Measurements from ENCODE around the gene KCNT2.

The KCNT2 gene

DNA sequence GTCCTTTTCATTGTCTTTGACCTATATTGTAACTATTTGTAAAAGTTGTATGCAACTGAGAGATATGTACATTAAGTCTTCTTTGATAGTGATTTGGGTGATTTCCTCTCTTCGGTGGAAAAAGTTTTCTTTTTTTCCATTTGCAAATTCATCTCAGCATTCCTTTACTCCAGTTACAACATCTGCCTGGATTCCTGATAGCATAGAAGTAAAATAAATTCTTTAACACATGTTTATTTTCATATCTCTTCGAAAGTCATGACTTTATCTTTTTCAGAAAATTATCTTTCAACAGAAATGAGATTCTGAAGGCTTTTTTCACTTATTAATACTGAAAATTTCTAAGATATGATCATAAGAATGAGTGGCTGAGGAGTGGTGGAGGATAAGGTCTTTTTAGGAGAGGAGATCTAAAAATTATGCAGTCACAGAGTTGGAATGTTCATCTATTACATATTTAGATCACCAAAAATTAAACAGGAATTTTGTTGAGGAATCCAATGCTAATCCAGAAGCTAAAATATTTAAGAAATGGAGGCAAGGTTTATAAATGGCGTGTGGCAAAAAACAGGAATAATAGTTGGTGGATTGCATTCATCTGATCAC lies 400.5 kb downstream of the KCNT2 start:
- Histone ChIP-seq H3K9me3 (ENCODE audit: control insufficient read depth, insufficient read depth, low read length) (no peaks in the 10 kb centered on the region), H3K36me3 (ENCODE audit: control insufficient read depth, low read length) (no peaks in the 10 kb centered on the region), H3K79me2 (ENCODE audit: control insufficient read depth, low read length) (no peaks in the 10 kb centered on the region), H3K4me3 (ENCODE audit: low read length) (no peak overlapping the region), H3K4me2 (ENCODE audit: low read length) (no peak overlapping the region), H3K9me2 (replicated peaks; ENCODE audit: control insufficient read depth, low read length) (no peaks in the 10 kb centered on the region), H4K20me1 (ENCODE audit: control insufficient read depth, insufficient read depth, low read depth, low read length) (no peaks in the 10 kb centered on the region), H3K4me1 (ENCODE audit: control insufficient read depth, low read length) (peaks cover 5% of the 10 kb centered on the region; the same call in 1 of the 2 replicates), H3K27ac (ENCODE audit: low read depth, low read length) (no peak overlapping the region), H3K27me3 (ENCODE audit: control insufficient read depth, low read length) (no peaks in the 10 kb centered on the region), H3F3A (ENCODE audit: control insufficient read depth, insufficient read depth) (no peaks in the 10 kb centered on the region)
- TF ChIP-seq, protein P1, sequence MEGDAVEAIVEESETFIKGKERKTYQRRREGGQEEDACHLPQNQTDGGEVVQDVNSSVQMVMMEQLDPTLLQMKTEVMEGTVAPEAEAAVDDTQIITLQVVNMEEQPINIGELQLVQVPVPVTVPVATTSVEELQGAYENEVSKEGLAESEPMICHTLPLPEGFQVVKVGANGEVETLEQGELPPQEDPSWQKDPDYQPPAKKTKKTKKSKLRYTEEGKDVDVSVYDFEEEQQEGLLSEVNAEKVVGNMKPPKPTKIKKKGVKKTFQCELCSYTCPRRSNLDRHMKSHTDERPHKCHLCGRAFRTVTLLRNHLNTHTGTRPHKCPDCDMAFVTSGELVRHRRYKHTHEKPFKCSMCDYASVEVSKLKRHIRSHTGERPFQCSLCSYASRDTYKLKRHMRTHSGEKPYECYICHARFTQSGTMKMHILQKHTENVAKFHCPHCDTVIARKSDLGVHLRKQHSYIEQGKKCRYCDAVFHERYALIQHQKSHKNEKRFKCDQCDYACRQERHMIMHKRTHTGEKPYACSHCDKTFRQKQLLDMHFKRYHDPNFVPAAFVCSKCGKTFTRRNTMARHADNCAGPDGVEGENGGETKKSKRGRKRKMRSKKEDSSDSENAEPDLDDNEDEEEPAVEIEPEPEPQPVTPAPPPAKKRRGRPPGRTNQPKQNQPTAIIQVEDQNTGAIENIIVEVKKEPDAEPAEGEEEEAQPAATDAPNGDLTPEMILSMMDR (IDR thresholded peaks at IDR 0.05; ENCODE audit: low read depth, low read length, poor library complexity, severe bottlenecking): no peak
- TF ChIP-seq EZH2phosphoT487 (IDR thresholded peaks at IDR 0.05; ENCODE audit: borderline replicate concordance, low read length): no peak

DNA sequence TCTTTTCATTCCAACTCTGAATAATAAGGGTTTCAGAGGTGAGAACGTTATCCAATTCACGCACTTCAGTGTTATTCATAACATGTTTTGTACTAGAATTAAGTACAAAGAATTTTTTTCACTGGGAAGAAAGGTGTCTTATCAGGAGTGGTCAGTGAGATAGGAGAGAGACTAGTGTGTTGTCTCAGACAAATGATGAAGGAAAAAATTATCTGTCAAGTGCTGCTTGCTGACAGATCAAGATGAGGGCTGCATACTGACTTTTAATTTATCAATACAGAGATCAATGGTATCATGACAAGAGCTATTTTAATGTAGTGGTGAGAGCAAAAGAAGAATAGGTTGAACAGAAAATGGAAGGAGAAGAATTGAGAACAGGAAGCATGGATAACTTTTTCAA lies 402.4 kb downstream of the KCNT2 start:
- TF ChIP-seq EZH2phosphoT487 (IDR thresholded peaks at IDR 0.05; ENCODE audit: borderline replicate concordance, low read length): no peak
- TF ChIP-seq, protein P1 (IDR thresholded peaks at IDR 0.05; ENCODE audit: low read depth, low read length, poor library complexity, severe bottlenecking): no peak

DNA sequence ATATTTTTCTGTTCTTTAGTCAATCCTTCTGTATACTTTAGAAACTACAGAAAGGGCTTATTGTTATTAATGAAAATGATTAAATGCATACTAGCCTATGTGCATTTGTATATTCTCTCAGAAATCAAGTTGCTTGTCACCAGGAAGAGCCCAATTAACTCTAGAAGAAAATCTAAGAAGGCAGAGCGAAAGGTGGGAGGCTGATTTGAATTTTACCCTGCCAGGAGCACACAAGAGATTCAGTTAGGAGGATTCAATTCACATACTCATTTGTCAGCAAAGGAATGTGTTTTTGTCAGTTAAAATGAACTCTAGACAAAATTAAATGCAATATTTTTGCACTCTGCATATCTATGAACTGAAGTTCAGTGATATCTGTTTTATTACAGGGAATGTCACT lies 411.8 kb downstream of the KCNT2 start:
- no peaks in the 10 kb centered on the region for H3K79me2 ChIP-seq (ENCODE audit: control insufficient read depth, low read length)
- no peaks in the 10 kb centered on the region for H3K27me3 ChIP-seq (ENCODE audit: control insufficient read depth, low read length)
- no peak overlapping the region for H3K4me2 ChIP-seq (ENCODE audit: low read length)
- no peaks in the 10 kb centered on the region for H4K20me1 ChIP-seq (ENCODE audit: control insufficient read depth, insufficient read depth, low read depth, low read length)
- H3K9me2 ChIP-seq (replicated peaks; ENCODE audit: control insufficient read depth, low read length): no peaks in the 10 kb centered on the region
- TF ChIP-seq EZH2phosphoT487 (IDR thresholded peaks at IDR 0.05; ENCODE audit: borderline replicate concordance, low read length): no peak
- TF ChIP-seq, protein P1 (IDR thresholded peaks at IDR 0.05; ENCODE audit: low read depth, low read length, poor library complexity, severe bottlenecking): no peak
- H3F3A ChIP-seq (ENCODE audit: control insufficient read depth, insufficient read depth): no peaks in the 10 kb centered on the region
- H3K4me1 ChIP-seq (ENCODE audit: control insufficient read depth, low read length): peaks cover 32% of the 10 kb centered on the region
- H3K27ac ChIP-seq (ENCODE audit: low read depth, low read length): no peak overlapping the region
- peaks cover 5% of the 10 kb centered on the region; the same call in 1 of the 2 replicates for H3K36me3 ChIP-seq (ENCODE audit: control insufficient read depth, low read length)
- no peaks in the 10 kb centered on the region for H3K9me3 ChIP-seq (ENCODE audit: control insufficient read depth, insufficient read depth, low read length)
- no peak overlapping the region for H3K4me3 ChIP-seq (ENCODE audit: low read length)

More for the DNA sequence above, 402.4 kb downstream of the KCNT2 start:
- Histone ChIP-seq H3K4me3 (ENCODE audit: low read length) (no peak overlapping the region), H3K27me3 (ENCODE audit: control insufficient read depth, low read length) (no peaks in the 10 kb centered on the region), H3K9me3 (ENCODE audit: control insufficient read depth, insufficient read depth, low read length) (no peaks in the 10 kb centered on the region), H3K4me2 (ENCODE audit: low read length) (no peak overlapping the region), H3F3A (ENCODE audit: control insufficient read depth, insufficient read depth) (no peaks in the 10 kb centered on the region), H3K4me1 (ENCODE audit: control insufficient read depth, low read length) (peaks cover 24% of the 10 kb centered on the region), H3K36me3 (ENCODE audit: control insufficient read depth, low read length) (peaks cover 2% of the 10 kb centered on the region; the same call in 1 of the 2 replicates), H3K9me2 (replicated peaks; ENCODE audit: control insufficient read depth, low read length) (no peaks in the 10 kb centered on the region), H4K20me1 (ENCODE audit: control insufficient read depth, insufficient read depth, low read depth, low read length) (no peaks in the 10 kb centered on the region), H3K79me2 (ENCODE audit: control insufficient read depth, low read length) (no peaks in the 10 kb centered on the region), H3K27ac (ENCODE audit: low read depth, low read length) (no peak overlapping the region)

Measured in DOHH2 (cell line).